ENCODE data around the gene FKBP8.
"Not testable (repeated sequence)": the region's sequence is repeated elsewhere in the genome, so short reads cannot be mapped to it uniquely, and the experiment has no call there.

FKBP8 gene

GRCh38 chr19:18558202-18558555 lies 14.8 kb upstream of the FKBP8 start:
- DNase-seq = no peak

DNA sequence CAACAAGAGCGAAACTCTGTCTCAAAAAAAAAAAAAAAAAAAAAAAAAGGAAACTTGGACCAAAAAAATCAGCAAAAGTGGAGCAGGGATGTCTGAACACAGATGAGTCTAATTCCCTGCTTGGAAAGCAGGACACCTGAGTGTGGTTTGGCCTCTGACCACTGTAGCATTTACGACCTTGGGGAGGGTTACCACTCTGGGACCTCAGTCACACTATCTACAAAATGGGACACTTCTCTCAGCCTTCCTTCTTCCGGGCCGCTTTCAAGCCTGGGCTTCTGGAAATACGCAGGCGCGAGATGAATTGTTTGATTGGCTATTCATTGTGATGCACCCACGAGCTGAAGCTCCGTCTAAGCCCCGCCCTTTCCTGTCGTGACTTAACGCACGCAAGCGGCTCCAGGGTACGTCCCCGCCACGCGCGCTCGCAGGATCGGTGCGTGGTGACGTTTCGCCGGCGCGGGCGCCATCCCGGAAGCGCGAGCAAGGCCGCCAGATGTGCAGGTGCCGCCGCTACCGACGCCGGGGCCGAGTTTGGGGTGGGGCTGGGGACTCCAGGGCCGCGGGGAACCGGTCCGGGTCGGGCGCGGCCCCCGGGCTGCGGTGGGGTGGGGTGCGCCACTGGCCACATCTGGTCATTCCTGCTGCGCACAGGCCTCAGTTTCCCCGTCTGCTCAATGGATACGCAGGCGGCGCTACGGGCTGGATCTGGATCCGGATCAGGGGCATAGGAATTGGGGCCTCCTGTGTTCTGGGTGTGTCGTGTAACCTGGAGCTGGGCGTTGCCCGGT lies 14.2 kb upstream of the FKBP8 start, which contains the start of gene KXD1:
Gene KXD1, plus strand, starts transcription at position 460 of the 791 bp plus-strand sequence. CDS start 4,187 bp downstream, outside the sequence.
- DNase-seq = peak; percentile 99

GRCh38 chr19:18551631-18552030 lies 8.3 kb upstream of the FKBP8 start:
- DNase-seq = no peak

DNA sequence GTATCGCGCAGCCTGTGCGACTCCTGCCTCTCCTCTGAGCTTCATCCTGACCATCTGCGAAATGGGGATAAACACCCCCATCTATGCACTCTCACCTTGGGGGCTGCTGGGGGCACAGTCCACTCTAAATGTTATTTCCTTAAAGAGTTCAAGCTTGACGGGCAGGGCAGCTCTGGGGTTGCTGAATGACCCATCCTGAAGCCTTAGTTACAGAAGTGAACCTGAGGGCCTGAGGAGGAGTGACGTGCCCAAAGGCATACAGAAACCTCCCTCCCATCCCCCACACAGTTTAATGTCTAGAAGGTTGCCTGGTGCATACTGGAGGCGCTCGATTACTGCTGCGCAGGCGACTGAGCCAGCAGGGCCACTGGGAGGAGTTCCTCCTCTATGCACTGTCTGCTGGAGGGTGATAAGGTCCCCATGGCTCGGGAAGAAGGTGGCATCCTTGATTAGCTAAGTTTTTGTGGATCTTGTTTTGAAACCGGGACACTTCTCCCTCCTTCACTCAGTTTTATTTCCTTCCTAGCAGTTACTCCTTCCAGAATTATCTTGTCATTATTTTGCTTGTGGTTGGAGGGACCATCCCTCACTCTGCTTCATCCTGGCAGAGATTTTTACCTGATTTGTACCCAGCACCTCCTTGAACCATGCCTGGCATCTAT lies 572 bp upstream of the FKBP8 start:
- peak; percentile 87 for DNase-seq

DNA sequence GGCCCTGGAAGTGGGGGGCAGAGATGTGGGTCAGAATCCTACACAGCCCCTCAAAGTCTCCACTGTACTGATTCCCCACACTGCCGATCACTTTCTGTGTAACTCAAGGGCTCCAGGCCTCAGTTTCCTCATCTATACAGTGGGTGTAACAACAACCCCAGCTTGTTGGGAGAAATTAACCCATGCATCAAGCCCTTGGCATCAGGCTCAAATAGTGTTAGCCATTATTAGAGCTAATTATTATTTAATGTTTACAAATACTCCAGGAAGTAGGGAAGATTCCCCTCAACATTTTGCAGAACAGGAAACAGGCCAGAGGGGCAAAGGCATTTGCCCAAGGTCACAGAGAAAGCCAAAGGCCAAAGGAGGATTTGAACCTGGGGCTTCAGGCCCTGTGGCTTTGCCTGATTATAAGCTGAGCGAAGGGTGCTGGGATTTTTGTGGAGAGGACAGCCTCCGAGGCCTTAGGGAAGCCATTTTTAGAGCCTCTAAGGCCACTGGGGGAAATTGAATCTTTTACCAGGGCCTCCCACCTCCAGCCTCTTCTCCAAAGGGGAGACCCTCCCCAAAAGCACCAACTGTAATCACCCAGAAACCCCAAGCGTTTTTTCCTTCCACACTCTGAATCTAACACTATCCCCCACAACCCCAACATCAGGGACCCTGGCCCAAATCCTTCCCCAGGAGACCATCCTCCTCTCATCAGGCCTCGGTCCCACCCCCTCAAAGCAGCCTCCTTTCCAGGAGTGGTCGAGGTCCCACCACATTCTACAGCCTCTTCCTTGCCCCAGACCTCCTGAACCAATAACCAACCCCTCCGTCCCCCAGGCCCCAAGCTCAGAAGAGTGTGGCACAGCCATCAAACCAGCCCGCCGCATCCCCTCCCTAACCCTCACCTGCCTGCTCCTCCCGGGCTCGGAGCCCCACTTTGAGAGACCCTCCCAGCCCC lies 1.1 kb downstream of the FKBP8 start:
- DNase-seq = no peak

DNA sequence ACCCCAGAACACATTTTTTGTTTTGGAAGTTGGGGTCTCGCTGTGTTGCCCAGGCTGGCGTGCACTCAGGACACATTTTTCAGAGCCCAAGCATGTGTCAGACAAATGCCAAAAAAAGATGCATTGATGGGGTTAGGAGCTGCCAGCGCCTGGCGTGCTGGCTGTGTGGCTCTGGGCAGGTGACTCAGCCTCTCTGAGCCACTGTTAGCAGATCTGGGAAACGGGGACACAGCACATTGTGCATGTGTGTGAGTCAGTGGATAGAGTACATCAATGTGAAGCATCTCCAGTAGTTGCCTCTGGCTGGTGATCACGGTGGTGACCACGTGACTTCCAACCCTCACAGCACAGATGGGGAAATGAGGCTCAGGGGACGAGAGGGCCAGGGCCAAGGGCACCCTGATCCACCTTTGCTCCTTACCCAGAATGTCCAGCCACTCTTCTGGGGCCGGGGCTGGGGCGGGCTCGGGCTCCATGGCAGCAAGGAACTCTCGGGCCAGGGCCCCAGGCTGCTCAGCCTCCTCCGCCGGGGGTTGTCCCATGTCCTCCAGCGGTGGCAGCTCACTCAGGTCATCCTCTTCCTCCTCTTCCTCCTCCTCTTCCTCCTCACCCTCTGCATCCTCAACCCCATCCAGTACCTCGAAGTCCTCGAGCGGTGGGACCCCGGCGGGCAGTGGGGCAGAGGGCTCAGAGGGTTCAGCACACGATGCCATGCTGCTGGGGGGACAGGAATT lies 1.9 kb downstream of the FKBP8 start:
- no peak for DNase-seq

DNA sequence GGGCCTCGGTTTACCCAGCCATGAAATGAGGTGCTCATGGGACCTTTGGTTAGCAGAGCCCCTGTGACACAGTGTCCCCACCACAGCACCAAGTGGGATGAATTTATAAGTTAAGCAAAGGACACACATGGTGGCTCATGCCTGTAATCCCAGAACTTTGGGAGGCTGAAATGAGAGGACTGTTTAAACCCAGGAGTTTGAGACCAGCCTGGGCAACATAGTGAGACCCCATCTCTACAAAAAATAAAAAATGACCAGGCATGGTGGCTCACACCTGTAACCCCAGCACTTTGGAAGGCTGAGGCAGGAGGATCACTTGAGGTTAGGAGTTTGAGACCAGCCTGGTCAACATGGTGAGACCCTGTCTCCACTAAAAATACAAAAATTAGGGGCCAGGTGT lies 3.2 kb downstream of the FKBP8 start:
- not testable (repeated sequence) for DNase-seq

GRCh38 chr19:18539372-18539771 lies 4.0 kb downstream of the FKBP8 start:
- no peak for DNase-seq

DNA sequence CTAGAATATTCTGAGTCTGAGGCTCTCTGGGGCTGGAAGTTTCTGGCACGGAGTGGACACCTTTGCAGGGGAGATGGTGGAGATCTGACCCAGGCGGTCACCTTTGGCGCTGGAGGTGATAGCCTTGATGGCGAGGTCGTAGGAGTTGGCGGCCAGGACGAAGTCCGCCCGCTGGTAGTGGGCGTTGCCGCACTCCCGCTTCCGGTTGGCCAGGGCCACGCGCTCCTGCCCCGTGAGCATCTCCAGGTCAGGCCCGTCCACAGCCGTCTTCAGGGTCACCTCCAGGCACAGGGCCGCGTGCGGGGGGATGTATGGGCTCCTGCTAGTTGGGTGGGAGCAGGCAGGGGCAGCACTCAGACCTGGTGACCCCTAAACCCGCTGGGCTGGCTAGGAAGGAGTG lies 5.3 kb downstream of the FKBP8 start:
- no peak for DNase-seq

DNA sequence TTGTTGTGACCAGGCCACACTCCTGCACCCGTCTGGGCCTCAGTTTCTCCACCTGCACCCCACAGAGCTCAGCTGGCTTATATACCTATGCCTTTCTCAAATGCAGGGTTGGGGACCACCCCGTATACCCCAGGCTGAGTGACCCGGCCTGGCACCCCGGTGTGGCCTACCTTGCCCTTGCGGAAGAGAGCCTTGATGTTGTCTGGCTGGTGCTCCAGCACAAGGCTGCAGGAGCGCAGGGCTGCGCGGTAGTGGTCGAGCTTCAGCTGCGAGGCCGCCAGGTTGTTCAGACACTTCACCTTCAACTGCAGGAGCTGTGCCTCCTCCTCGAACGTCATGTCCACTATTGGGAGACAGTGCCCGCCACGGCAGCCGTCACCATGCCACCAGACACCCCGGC lies 5.9 kb downstream of the FKBP8 start:
- DNase-seq = no peak

DNA sequence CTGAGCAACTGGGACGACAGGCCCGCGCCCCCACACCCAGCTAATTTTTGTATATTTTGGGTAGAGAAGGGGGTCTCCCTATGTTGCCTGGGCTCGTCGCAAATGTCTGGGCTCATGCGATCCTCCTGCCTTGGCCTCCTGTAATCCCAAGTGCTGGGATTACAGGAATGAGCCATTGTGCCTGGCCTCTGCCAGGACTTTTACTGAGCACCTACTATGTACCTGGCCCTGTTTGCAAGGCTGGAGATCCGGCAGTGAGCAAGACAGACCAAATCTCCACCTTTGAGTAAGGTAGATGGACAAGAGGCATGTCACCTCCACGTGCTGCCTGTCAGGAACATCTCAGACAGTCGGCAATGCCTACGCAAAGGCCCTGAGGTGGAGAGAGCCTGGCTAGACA lies 6.9 kb downstream of the FKBP8 start:
- no peak for DNase-seq

GRCh38 chr19:18533058-18533457 lies 10.3 kb downstream of the FKBP8 start:
- no peak for DNase-seq

- no peak for DNase-seq
Measured at GRCh38 chr19:18532168-18532890, 11.0 kb downstream of the FKBP8 start.

- no peak for DNase-seq
Measured at GRCh38 chr19:18531485-18531884, 11.9 kb downstream of the FKBP8 start.

GRCh38 chr19:18529782-18530181 lies 13.6 kb downstream of the FKBP8 start:
- DNase-seq = no peak

DNA sequence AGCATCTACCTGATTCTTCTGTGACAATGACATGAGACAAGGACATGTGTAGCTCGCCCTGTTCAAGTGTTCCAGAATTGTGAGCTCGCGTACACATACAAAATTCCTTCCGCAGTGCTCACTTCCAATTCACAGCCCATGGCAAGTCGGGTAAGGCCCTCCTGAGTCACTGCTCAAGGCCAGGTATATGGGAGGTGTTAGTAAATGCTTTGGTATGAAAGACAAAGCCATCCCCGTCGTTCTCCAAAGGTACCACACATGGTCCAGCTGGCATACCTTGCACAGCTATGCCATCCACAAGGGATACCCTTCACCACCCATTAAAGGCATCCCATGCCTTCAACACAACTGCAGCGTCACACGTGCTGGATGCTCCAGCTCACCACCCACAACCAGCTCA lies 17.1 kb downstream of the FKBP8 start:
- no peak for DNase-seq

- DNase-seq = no peak
Measured at GRCh38 chr19:18523841-18524240, 19.5 kb downstream of the FKBP8 start.

DNA sequence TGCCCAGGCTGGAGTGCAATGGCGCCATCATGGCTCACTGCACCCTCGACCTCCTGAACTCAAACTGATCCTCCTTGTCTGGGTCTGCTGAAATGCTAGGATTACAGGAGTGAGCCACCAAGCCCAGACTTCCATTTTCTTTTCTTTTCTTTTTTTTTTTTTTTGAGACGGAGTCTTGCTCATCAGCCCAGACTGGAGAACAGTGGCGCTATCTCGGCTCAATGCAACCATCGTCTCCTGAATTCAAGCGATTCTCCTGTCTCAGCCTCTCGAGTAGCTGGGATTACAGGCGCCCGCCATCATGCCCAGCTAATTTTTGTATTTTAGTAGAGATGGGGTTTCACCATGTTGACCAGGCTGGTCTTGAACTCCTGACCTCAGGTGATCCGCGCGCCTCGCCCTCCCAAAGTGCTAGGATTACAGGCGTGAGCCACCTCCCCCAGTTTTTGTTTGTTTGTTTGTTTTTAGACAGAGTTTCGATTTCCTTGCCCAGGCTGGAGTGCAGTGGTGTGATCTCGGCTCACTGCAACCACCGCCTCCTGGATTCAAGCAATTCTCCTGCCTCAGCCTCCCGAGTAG lies 20.4 kb downstream of the FKBP8 start:
- not testable (repeated sequence) for DNase-seq

DNA sequence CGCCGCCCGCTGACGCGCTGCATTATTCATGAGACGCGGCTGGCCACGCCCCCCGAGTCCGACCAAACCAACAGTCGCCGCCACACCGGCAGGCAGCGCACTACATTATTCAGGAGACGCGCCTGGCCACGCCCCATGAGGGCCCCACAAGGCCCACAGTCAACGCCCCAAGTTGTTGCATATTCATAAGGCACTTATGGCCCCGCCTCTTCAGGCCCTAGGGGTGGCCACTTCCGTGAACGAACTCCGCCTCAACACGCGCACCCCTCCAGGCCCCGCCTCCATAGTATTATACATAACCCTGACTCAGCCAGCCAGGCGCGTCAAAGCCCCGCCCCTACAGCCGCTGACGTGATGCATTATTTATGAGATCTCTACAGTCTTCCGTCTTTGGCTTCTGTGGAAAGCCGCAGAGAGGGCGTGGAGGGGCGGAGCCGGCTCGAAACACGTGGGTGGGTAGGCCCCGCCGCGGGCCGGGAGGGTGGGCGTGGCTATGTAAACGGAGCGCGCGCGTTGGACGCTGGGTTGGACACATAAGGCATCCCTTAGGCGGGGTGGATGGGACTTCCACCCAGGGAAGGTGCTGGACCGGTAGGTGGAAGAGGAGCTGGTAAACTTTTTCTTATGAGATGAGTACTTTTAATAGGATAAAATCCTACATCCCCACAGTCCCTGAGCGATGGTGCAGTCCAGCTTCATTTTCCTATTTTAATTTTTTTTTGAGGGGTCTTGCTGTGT lies 21.1 kb downstream of the FKBP8 start:
- peak; percentile 100 for DNase-seq

GRCh38 chr19:18521692-18522123 lies 21.7 kb downstream of the FKBP8 start, which contains the start of gene ELL:
Gene ELL, minus strand, starts transcription at chr19:18522070. Its CDS starts 15 bp downstream, at chr19:18522055.
- DNase-seq = no peak
